GM19324 (cell line): ENCODE results near the gene FAM50B.

ENCODE experiments used
- ATAC-seq: cut with Tn5 transposase; IDR thresholded peaks from one replicate; pipeline ENCODE4 v1.9.1; 2021; ENCODE audit warnings: mild to moderate bottlenecking, moderate library complexity; ENCODE audit not compliant: unreplicated experiment, low FRiP score

The FAM50B gene

GRCh38 chr6:3819161-3820110 is 29.7 kb upstream of the FAM50B start:
- ATAC-seq = no peak

DNA sequence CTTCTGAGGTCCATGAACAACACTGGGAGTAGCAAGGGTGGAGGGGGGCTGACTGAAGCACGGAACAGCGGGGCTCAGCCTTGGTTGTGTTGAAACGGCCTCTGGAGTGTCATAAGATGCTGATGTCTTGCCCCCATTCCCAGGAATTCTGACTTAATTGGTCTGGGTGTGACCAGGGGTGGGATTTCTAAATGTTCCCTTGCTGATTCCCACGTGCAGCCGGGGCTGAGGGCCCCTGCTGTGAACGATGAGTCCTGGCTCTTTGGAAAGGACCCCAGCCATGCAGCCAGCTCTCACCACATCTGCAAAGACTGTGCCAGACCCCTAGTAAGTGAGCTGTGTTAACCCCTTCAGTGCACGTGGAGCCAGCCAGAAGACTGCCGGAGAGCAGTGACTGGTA is 28.6 kb upstream of the FAM50B start:
- ATAC-seq = no peak

GRCh38 chr6:3822747-3823445 is 26.3 kb upstream of the FAM50B start:
- no peak for ATAC-seq

DNA sequence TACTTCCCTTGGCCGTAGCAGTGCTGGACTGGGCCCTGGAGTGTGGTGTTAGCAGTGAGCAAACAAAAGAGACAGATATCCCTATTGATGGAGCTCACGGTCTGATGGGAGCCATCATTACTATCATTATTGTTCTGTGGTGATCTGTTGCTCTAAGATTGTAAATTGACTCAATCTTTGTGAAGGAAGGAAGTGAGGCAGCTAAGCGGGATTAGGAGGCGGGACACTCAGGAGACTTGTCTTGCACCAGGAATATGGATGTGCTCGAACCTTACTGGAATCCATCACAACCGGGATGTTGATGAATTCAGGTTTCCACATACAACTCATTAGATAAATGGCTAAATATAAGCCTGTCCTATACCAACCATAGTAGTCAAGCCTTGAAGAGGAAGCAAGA is 25.5 kb upstream of the FAM50B start:
- ATAC-seq = no peak

- ATAC-seq = no peak
These were observed 23.8 kb upstream of the FAM50B start for GRCh38 chr6:3825331-3825831.

DNA sequence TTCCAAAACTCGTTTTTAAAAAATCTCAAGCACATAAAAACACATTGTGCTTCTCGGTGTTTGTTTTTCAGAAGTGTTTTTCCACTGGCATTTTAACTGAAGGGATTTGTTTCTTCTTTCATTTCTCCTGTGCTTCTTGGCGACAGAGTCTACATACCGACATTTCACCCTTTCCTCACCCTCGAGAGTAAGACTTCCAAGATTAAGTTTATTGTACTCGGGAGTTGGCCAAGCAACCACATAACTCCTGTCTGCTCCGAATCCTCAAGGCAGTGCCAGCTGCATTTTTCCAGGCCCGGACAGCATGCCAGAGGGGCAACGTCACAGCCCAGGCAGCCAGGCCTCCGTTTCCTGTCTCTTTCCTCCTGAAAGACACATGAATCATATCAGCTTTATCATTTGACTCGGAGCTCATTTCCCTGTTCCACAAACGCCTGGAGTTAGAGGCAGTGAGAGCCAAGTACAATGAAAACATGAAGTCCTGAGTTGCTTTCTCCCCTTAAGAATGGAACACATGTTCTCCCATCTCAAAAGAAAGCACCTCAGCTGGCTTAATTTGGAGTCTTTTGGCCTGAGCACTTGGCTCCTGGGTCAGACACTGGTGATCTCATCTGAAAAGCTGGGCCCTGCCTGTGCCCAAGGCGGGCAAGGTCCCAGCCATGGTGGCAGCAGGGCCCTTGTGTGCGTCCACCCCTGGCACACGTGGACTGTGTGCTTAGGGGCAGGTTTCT is 23.2 kb upstream of the FAM50B start:
- ATAC-seq = no peak

GRCh38 chr6:3829285-3829684 is 19.9 kb upstream of the FAM50B start:
- ATAC-seq = no peak

DNA sequence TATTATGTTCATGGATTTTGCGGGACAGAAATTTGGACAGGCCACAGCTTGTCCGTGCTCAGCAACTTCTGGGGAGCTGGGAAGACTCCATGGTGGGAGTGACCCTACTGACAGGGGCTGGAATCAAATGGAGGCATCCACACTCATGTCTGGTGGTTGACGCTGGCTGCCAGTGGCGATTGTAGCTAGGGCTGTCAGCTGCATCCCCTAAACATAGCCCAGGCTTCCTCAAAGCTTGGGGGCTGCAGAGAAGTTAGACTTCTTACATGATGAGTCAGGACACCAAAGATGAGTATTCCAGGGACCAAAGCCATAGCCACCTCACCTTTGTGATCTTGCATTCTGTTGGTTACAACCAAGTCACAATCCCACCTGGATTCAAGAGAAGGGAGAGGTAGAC is 18.4 kb upstream of the FAM50B start:
- ATAC-seq = no peak

GRCh38 chr6:3831761-3832530 is 17.2 kb upstream of the FAM50B start:
- no peak for ATAC-seq

DNA sequence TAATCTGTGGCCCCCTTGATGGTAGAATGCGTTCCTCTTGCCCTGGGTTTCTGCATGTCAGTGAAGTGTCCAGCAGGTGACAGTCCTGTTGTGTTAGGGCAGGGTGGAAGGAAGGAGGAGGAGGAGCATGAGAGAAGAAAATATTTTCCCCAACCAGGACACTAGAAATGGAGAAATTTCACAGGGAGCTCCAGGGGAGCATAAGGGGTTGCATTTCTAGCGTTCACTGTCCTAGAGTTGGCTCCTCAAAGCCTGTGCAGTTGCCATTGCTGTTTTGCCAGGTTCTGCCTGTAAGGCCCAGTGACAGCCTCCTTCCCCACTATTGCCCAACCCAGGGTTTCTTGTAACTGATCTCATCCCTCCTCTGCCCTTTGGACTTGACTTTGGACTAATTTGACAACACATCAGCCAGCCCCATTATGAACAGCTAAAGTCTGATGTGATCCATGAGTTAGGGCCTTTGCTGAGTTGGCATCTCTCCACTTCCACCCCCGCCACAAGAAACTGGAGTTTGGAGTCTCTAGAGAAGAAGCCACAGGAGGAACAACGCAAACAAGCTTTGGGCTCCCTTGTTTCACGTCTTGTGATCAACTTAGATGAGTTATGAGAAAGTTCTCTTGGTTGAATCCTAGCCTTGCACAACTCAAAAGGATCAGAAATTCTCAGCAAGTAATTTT is 14.0 kb upstream of the FAM50B start:
- no peak for ATAC-seq

GRCh38 chr6:3835785-3836184 is 13.4 kb upstream of the FAM50B start:
- ATAC-seq = no peak

DNA sequence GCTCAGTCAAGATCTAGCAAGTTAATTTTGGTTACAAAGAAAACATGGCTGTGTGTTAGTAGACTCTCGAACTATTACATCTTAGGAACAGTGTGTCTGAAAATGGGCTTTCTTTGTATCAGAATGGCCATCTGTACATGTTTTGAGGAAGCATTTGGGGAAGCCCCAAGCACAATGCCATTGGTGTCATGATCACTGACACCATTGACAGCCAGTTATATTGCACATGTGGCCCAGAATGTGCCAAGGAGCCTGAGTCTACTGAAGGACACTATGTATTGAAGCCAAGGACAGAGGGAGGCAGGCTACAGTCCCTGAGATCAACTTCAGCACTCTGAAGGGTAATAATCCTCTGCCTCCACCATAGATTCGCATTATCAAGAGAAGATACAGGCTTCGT is 12.6 kb upstream of the FAM50B start:
- no peak for ATAC-seq

- ATAC-seq = no peak
These were observed 11.4 kb upstream of the FAM50B start for GRCh38 chr6:3837781-3838180.

GRCh38 chr6:3838992-3839867 is 9.9 kb upstream of the FAM50B start:
- ATAC-seq = no peak

GRCh38 chr6:3841066-3841454 is 8.1 kb upstream of the FAM50B start:
- ATAC-seq = no peak

DNA sequence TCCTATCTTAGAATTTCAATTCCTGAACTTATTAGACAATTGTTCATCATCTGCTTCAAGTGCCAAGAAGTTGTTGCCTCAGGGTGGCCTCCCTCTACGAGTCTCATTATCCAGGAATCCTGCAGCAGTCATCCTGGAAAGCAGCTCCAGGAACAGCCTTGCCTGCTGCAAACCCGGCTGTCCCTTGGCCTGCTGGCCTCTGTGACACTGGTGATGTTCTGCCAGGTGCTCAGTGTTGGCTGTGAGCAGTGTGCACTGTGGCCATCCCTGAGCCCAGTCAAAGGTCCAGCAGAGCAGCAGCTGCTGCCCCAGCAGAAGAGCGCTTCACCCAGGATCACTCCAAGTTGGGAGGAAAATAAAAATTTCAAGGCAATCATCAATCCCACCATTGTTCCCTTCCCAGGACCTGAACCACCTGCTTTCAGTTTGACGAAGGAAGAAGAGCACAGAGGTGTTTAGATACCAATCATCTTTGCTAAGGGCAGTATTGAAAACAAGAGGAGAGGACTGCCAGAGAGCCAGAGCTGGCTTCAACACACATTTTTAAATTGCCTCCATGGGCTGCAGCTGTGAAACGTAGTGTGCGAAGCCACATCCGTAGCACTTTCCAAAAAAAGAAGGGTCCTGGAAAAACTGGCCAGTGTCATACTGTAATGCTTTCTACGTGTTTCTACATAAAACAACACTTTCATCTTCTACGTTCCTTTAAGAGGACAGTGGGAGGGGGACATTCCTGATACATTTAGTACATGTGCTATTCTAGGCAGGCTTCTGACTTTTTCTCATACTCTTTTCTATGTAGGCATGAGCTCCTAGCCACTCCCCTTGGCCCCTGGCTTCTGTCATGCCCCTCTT is 7.2 kb upstream of the FAM50B start:
- no peak for ATAC-seq

DNA sequence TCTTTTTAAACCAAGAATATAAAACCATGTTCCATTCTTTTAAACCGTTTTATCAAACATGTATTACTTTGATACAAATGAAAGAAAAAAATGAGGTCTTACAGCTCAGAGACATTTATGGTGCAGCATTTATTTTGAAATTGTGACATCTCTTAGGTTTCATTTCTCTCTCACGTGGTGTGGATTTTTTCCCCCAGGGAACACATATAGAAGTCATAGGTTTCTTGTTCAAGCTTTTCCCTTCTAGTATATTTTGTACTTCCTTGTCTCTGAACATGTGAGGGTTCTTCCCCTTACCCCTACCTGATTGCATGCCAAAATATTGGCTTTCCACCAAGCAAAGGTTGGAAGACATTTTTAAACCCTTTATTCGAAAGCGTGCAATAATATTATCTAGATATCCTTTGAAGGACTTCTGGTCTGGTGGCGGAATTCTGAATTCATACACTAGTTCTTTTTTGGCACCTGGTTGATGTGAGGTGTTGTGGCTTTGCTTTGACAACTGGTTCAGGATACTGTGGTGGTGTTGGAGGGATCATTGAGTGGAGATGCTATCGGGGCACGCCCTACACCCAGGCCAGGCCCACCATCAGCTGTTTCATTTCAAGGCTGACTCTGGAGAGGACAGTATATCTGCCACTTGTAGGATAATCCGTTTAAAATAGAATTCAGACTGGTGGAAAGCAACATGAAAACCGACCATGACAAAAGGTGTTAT is 5.6 kb upstream of the FAM50B start:
- ATAC-seq = no peak
